HepG2 (cell line): ENCODE results near the gene SRI. TPM values are rescaled to one million over a fixed set of nuclear protein-coding genes. Genes with fewer than 3 reads are reported as not detected.

ENCODE experiments used
- ATAC-seq: fragments of 200-7000 bp; cut with Tn5 transposase; 3 replicates; pipeline ENCODE4 v1.9.1; 2020; ENCODE audit warnings: mild to moderate bottlenecking, moderate library complexity
- BruUV-seq: library from RNA; stranded (reverse); fragments of 400-500 nt; replicated peaks from 2 replicates; lab custom pipeline; 2021; lab: Mats Ljungman, UMichigan
- CTCF ChIA-PET: fragments of 300-600 bp; formaldehyde crosslinking; extraction: SDS; loops from one replicate; lab custom pipeline; 2021; ENCODE audit warnings: low total read pairs, inconsistent platforms, low intra/inter-chr PET ratio; lab: Yijun Ruan, JAX
- POLR2A ChIA-PET: fragments of 350-600 bp; sonication (Branson Sonifier 250); formaldehyde crosslinking; loops from one replicate; lab custom pipeline; 2020; ENCODE audit warnings: antibody characterized with exemption, inconsistent platforms; lab: Yijun Ruan, JAX
- DNase-seq: peaks from one replicate; pipeline ENCODE4 v3.0.0-alpha.2; 2015; ENCODE audit warnings: low spot score
- FAIRE-seq: peaks from 3 replicates; lab custom pipeline; 2011; peaks lifted over from hg19 to GRCh38; lab: Jason Lieb, UNC
- H2AFZ ChIP-seq: one replicate; pipeline ENCODE4 v1.6.1; 2011; ENCODE audit warnings: low read length, inconsistent platforms
- H3K27ac ChIP-seq: fragments of 300-600 bp; 3 replicates; pipeline ENCODE4 v1.8.0; 2011; ENCODE audit warnings: mixed run types, mild to moderate bottlenecking, mixed read lengths, low read length, inconsistent platforms; ENCODE audit not compliant: insufficient read depth; ENCODE audit errors: extremely low read length
- H3K27me3 ChIP-seq, 2 experiments: fragments of 200-600 bp in 1 of 2; 2 replicates in 1 of 2; 3 replicates in 1 of 2; pipeline versions ENCODE4 v1.6.0 to v1.8.0; 2011; ENCODE audit warnings: low read length in 2 of 2, mild to moderate bottlenecking in 2 of 2, moderate library complexity in 2 of 2, inconsistent platforms in 1 of 2; ENCODE audit not compliant: insufficient read depth in 2 of 2, control insufficient read depth in 1 of 2
- H3K36me3 ChIP-seq, 2 experiments: fragments of 200-600 bp in 1 of 2; replicated peaks in 1 of 2; 2 replicates in 1 of 2; 3 replicates in 1 of 2; pipeline versions ENCODE4 v1.5.1 to v1.8.0; 2011; ENCODE audit warnings: low read length in 2 of 2, inconsistent platforms in 1 of 2; ENCODE audit not compliant: insufficient read depth in 2 of 2, control insufficient read depth in 1 of 2
- H3K4me1 ChIP-seq: 2 replicates; pipeline ENCODE4 v1.5.1; 2012; ENCODE audit warnings: low read length, inconsistent platforms; ENCODE audit not compliant: insufficient read depth
- H3K4me2 ChIP-seq: 2 replicates; pipeline ENCODE4 v1.6.0; 2011; ENCODE audit warnings: low read depth, low read length, inconsistent platforms
- H3K4me3 ChIP-seq, 3 experiments: fragments of 200-600 bp in 1 of 3; sonication (generic), shearing (Covaris generic) in 1 of 3; replicated peaks in 1 of 3; 2 replicates each; pipeline ENCODE4 v1.5.1; 2011 to 2016; ENCODE audit warnings: low read length in 3 of 3, inconsistent platforms in 2 of 3, low read depth in 2 of 3, mild to moderate bottlenecking in 2 of 3, control low read depth in 1 of 3, mixed read lengths in 1 of 3; ENCODE audit not compliant: insufficient read depth in 1 of 3
- H3K79me2 ChIP-seq: one replicate; pipeline ENCODE4 v1.6.1; 2011; ENCODE audit warnings: low read length, inconsistent platforms; ENCODE audit not compliant: insufficient read depth
- H3K9ac ChIP-seq: 2 replicates; pipeline ENCODE4 v1.6.0; 2011; ENCODE audit warnings: mild to moderate bottlenecking, low read depth, low read length, inconsistent platforms; ENCODE audit not compliant: insufficient read depth
- H3K9me3 ChIP-seq: 2 replicates; pipeline ENCODE4 v1.5.1; 2012; ENCODE audit warnings: mild to moderate bottlenecking, low read length
- H4K20me1 ChIP-seq: 2 replicates; pipeline ENCODE4 v1.6.0; 2011; ENCODE audit warnings: inconsistent platforms, mild to moderate bottlenecking, low read length, moderate library complexity; ENCODE audit not compliant: insufficient read depth
- ASH2L ChIP-seq: fragments of 300-600, 200-600 bp; sonication (generic); IDR thresholded peaks from 2 replicates; pipeline ENCODE4 v1.7.0; 2017; ENCODE audit warnings: low read depth, mild to moderate bottlenecking, moderate library complexity, mixed read lengths, low read length; ENCODE audit not compliant: insufficient read length
- FOXK1 ChIP-seq: sonication (generic); formaldehyde crosslinking; IDR thresholded peaks from 2 replicates; pipeline ENCODE4 v1.4.0; 2020; ENCODE audit warnings: low read depth, missing genetic modification reagents, borderline replicate concordance
- HNRNPH1 ChIP-seq: fragments of 200-400 bp; formaldehyde crosslinking; optimal IDR thresholded peaks from 2 replicates; pipeline ENCODE3; 2017; ENCODE audit warnings: mild to moderate bottlenecking, low read depth, low read length
- KDM6A ChIP-seq: IDR thresholded peaks from 2 replicates; pipeline ENCODE4 v1.6.1; 2016; ENCODE audit warnings: low read depth
- ZC3H13 ChIP-seq: sonication (generic); formaldehyde crosslinking; IDR thresholded peaks from 2 replicates; pipeline ENCODE4 v1.8.1; 2023; ENCODE audit warnings: mild to moderate bottlenecking, missing genetic modification reagents, moderate library complexity
- ZNF256 ChIP-seq: sonication (generic); formaldehyde crosslinking; conservative IDR thresholded peaks from 2 replicates; pipeline ENCODE4 v1.4.0; 2020; ENCODE audit warnings: missing genetic modification reagents
- ZNF484 ChIP-seq: sonication (generic); formaldehyde crosslinking; IDR thresholded peaks from 2 replicates; pipeline ENCODE4 v1.5.1; 2020; ENCODE audit warnings: mild to moderate bottlenecking, low read depth, missing genetic modification reagents, borderline replicate concordance
- ZNF747 ChIP-seq: sonication (generic); formaldehyde crosslinking; IDR thresholded peaks from 2 replicates; pipeline ENCODE4 v1.8.1; 2023; ENCODE audit warnings: missing genetic modification reagents, mild to moderate bottlenecking, borderline replicate concordance
- WGBS: methylation state at CpG from one replicate; pipeline ENCODE4 v1.1.6; 2017; ENCODE audit warnings: low lambda C conversion rate; 5-methylcytosine and 5-hydroxymethylcytosine counted together
- in situ Hi-C: cut with HindIII; loops from 2 replicates; pipeline ENCODE4 v1.10.0; 2017; ENCODE audit warnings: low pct_unique_long_range_greater_than_20kb; ENCODE audit not compliant: extremely low pct_ligation_motif_present
- intact Hi-C: fragments of 100-400 bp; cut with micrococcal nuclease; formaldehyde crosslinking; loops from one replicate; pipeline ENCODE4 v1.10.0; 2022; ENCODE audit not compliant: unreplicated experiment
- polyA plus RNA-seq, 8 experiments: library from polyadenylated mRNA; depleted of rRNA in 3 of 8; stranded (reverse) in 7 of 8; unstranded in 1 of 8; fragments of >200 nt; fragmentation: Illumina TruSeq in 4 of 8; extraction: Trizol in 4 of 8; gene quantifications; 2 replicates each; pipeline versions ENCODE4 v1.2.1 to v1.2.3, GENCODE V29; 2011 to 2016; ENCODE audit warnings: low read depth in 4 of 8, missing spikeins in 1 of 8, mixed read lengths in 1 of 8; ENCODE audit not compliant: insufficient read depth in 1 of 8
- total RNA-seq, 5 experiments: library from RNA; depleted of rRNA; stranded (reverse); fragments of >200 nt; fragmentation: Illumina TruSeq; extraction: Trizol; gene quantifications; 2 replicates each; pipeline ENCODE4 v1.2.3, GENCODE V29; 2016; ENCODE audit warnings: low read depth in 1 of 5
- TF ChIP-seq, protein P1 (sequence below): sonication (generic); formaldehyde crosslinking; conservative IDR thresholded peaks from 2 replicates; pipeline ENCODE4 v1.4.0; 2020; ENCODE audit warnings: mild to moderate bottlenecking, missing genetic modification reagents, moderate library complexity

Gene SRI
- total and polyA plus RNA-seq, 2 of the 13 experiments (the other 11 are each of a cell fraction or from before 2014, with no cell fraction given) = 0.33 TPM; not detected in 1

GRCh38 chr7:88262562-88262961, 42.7 kb upstream of the SRI start (continued):
- TF ChIP-seq, protein P1, sequence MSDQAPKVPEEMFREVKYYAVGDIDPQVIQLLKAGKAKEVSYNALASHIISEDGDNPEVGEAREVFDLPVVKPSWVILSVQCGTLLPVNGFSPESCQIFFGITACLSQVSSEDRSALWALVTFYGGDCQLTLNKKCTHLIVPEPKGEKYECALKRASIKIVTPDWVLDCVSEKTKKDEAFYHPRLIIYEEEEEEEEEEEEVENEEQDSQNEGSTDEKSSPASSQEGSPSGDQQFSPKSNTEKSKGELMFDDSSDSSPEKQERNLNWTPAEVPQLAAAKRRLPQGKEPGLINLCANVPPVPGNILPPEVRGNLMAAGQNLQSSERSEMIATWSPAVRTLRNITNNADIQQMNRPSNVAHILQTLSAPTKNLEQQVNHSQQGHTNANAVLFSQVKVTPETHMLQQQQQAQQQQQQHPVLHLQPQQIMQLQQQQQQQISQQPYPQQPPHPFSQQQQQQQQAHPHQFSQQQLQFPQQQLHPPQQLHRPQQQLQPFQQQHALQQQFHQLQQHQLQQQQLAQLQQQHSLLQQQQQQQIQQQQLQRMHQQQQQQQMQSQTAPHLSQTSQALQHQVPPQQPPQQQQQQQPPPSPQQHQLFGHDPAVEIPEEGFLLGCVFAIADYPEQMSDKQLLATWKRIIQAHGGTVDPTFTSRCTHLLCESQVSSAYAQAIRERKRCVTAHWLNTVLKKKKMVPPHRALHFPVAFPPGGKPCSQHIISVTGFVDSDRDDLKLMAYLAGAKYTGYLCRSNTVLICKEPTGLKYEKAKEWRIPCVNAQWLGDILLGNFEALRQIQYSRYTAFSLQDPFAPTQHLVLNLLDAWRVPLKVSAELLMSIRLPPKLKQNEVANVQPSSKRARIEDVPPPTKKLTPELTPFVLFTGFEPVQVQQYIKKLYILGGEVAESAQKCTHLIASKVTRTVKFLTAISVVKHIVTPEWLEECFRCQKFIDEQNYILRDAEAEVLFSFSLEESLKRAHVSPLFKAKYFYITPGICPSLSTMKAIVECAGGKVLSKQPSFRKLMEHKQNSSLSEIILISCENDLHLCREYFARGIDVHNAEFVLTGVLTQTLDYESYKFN = 0 out of 2 replicates have a peak, but pooled peaks have one; percentile 21

GRCh38 chr7:88260719-88261118, 40.9 kb upstream of the SRI start:
- Histone ChIP-seq H4K20me1 (no peaks in the 10 kb centered on the region), H2AFZ (no peak overlapping the region), H3K36me3 (no peaks in the 10 kb centered on the region), H3K4me1 (peaks cover 14% of the 10 kb centered on the region), H3K4me2 (no peak overlapping the region), H3K9ac (no peak overlapping the region), H3K79me2 (no peaks in the 10 kb centered on the region), H3K27ac (no peak overlapping the region), H3K27me3 (no peaks in the 10 kb centered on the region), H3K4me3 (no peak overlapping the region), H3K9me3 (no peaks in the 10 kb centered on the region)
- TF ChIP-seq FOXK1 (CRISPR knock-in tag) (no peak), KDM6A (CRISPR knock-in tag) (no peak), ZNF256 (CRISPR knock-in tag) (no peak), HNRNPH1 (no peak), ZNF484 (CRISPR knock-in tag) (no peak), ZC3H13 (no peak), ASH2L (no peak), ZNF747 (no peak)
- in situ Hi-C loops = no loop called here
- intact Hi-C loops = no loop called here
- 0% methylated on average over 1 of the region's 1 CpG for WGBS
- POLR2A ChIA-PET = no interaction called here
- no TSS peak for BruUV-seq
- DNase-seq (no peak), ATAC-seq (no peak), FAIRE-seq (no peak)
- CTCF ChIA-PET = no interaction called here
